ENCODE measurements around the gene ITGA6.
"Not testable (repeated sequence)": the region's sequence is repeated elsewhere in the genome, so short reads cannot be mapped to it uniquely, and the experiment has no call there.

ITGA6 gene

DNA sequence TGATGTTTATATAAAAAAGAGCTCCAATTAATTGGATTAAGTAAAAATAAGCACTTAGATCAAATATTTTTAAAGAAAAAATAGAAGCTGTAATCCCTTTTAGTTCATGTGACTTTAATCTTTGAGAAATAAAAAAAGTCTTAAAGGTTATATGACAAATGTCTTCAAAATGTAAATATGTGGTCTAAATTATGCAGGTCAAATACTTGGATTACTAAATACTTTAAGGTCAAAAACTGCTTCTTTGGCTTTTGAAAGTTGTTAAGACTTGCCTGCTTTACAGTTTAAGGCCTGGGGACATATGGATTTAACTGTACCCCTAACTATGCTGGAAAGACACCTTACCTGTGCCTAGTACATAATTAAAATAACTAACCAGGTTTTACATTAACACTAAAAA lies 113.0 kb downstream of the ITGA6 start:
- Histone ChIP-seq H3K4me3 (ENCODE audit: insufficient read depth, low read depth, low read length) (no peak overlapping the region), H3K9me3 (ENCODE audit: control insufficient read depth, low read length) (peaks cover 2% of the 10 kb centered on the region), H3K4me1 (ENCODE audit: control insufficient read depth, insufficient read depth, low read length) (no peaks in the 10 kb centered on the region), H3K36me3 (ENCODE audit: control insufficient read depth, insufficient read depth, low read length) (no peaks in the 10 kb centered on the region), H3K27ac (ENCODE audit: insufficient read depth, low read depth, low read length, poor library complexity, severe bottlenecking) (no peak overlapping the region), H3K27me3 (ENCODE audit: control insufficient read depth, insufficient read depth, low read length, poor library complexity, severe bottlenecking) (no peaks in the 10 kb centered on the region)

DNA sequence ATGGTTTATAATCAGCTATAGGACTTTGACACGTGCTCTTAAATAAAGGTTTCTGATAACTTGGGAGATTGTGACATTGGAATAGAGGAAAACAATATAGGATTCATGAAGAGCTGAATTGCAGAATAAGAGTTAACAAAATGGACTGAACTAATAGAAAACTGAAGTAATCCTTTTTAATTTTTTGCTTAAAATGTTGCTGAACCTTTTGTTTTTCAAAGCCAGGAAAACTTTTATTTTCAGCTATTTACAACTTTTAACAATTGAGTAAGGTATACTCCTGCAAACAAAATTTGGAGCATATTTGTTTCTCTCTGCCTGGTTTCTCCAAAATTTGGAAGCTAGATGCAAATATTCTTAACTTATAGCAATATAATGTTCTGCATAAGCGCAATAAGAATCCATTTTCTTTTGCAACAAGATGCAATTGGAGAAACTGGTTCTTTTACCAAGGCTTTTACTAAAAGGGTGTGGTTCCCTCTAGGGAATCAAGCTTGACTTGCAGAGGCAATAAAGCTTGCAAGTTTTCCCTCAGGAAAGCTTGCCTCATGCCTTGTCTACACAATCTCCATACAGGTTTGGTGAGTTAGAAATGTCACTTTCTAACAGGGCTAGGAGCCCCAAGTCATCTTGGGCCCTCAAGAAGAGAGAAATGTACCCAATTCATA lies 118.2 kb downstream of the ITGA6 start:
- Histone ChIP-seq H3K4me3 (ENCODE audit: insufficient read depth, low read depth, low read length) (no peak overlapping the region), H3K9me3 (ENCODE audit: control insufficient read depth, low read length) (peaks cover 2% of the 10 kb centered on the region), H3K27ac (ENCODE audit: insufficient read depth, low read depth, low read length, poor library complexity, severe bottlenecking) (no peak overlapping the region), H3K36me3 (ENCODE audit: control insufficient read depth, insufficient read depth, low read length) (no peaks in the 10 kb centered on the region), H3K4me1 (ENCODE audit: control insufficient read depth, insufficient read depth, low read length) (no peaks in the 10 kb centered on the region), H3K27me3 (ENCODE audit: control insufficient read depth, insufficient read depth, low read length, poor library complexity, severe bottlenecking) (no peaks in the 10 kb centered on the region)
- 92 to 93% methylated on average over 2 of the region's 2 CpGs for WGBS, 2 experiments

DNA sequence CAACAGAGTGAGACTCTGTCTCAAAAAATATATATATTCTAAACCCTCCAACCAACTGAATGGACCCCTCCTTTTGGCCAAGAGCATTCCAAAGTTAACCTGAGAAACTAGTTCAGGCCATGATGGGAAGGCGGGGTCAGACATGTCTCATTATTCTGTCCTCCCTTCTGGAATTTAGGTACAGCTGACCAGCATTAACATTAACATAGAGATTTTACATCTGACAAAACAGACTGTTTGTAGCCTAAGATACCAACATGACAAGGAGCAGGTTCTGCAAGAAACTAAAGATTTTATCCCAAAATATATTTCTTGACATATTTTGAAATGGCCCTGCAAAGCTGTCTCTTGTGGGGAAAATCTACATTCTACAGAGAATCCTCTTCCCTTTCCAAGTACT lies 121.7 kb downstream of the ITGA6 start:
- no peaks in the 10 kb centered on the region for H3K27me3 ChIP-seq (ENCODE audit: control insufficient read depth, insufficient read depth, low read length, poor library complexity, severe bottlenecking)
- WGBS, 2 experiments: 97 to 100% methylated on average over 1 of the region's 1 CpG
- peaks cover under 1% of the 10 kb centered on the region for H3K9me3 ChIP-seq (ENCODE audit: control insufficient read depth, low read length)
- H3K4me3 ChIP-seq (ENCODE audit: insufficient read depth, low read depth, low read length): no peak overlapping the region
- H3K4me1 ChIP-seq (ENCODE audit: control insufficient read depth, insufficient read depth, low read length): peaks cover 10% of the 10 kb centered on the region
- H3K27ac ChIP-seq (ENCODE audit: insufficient read depth, low read depth, low read length, poor library complexity, severe bottlenecking): no peak overlapping the region
- H3K36me3 ChIP-seq (ENCODE audit: control insufficient read depth, insufficient read depth, low read length): no peaks in the 10 kb centered on the region

DNA sequence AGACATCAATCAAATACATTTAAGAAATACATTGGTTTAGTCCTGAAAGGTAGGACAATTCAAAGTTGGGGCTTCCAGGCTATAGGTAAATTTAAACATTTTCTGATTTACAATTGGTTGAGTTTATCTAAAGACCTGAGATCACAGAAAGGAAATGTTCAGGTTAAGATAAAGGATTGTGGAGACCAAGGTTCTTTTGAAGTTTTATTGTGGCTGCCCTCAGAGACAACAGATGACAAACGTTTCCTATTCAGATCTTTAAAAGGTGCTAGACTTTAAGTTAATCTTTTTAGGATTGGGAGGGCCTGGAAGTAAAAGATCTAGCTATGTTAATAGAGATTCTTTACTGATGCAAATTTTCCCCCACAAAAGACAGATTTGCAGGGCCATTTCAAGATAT lies 122.4 kb downstream of the ITGA6 start:
- H3K36me3 ChIP-seq (ENCODE audit: control insufficient read depth, insufficient read depth, low read length); H3K27me3 ChIP-seq (ENCODE audit: control insufficient read depth, insufficient read depth, low read length, poor library complexity, severe bottlenecking); H3K27ac ChIP-seq (ENCODE audit: insufficient read depth, low read depth, low read length, poor library complexity, severe bottlenecking); H3K4me3 ChIP-seq (ENCODE audit: insufficient read depth, low read depth, low read length); H3K9me3 ChIP-seq (ENCODE audit: control insufficient read depth, low read length); H3K4me1 ChIP-seq (ENCODE audit: control insufficient read depth, insufficient read depth, low read length): not testable (repeated sequence)
- 13 to 36% methylated on average over 1 of the region's 1 CpG for WGBS, 2 experiments

DNA sequence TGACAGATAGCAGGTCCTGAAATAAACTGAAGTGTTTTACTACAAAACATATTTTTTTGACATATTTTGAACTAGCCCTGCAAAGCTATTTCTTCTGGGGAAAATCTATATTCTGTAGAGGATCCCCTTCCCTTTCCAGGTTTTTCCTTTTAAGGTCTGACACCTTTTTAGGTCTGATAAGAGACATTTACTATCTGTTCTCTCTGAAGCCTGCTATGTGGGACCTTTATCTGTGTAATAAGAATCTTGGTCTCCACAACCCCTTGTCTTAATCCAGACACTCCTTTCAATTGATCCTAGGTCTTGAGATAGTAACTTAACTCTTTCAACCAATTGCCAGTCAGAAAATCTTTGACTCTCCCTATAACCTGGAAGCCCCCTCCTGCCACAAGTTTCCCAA lies 123.0 kb downstream of the ITGA6 start:
- Histone ChIP-seq H3K27ac (ENCODE audit: insufficient read depth, low read depth, low read length, poor library complexity, severe bottlenecking) (no peak overlapping the region), H3K4me3 (ENCODE audit: insufficient read depth, low read depth, low read length) (no peak overlapping the region), H3K4me1 (ENCODE audit: control insufficient read depth, insufficient read depth, low read length) (peaks cover 10% of the 10 kb centered on the region), H3K36me3 (ENCODE audit: control insufficient read depth, insufficient read depth, low read length) (no peaks in the 10 kb centered on the region), H3K9me3 (ENCODE audit: control insufficient read depth, low read length) (no peaks in the 10 kb centered on the region), H3K27me3 (ENCODE audit: control insufficient read depth, insufficient read depth, low read length, poor library complexity, severe bottlenecking) (peaks cover 9% of the 10 kb centered on the region)

DNA sequence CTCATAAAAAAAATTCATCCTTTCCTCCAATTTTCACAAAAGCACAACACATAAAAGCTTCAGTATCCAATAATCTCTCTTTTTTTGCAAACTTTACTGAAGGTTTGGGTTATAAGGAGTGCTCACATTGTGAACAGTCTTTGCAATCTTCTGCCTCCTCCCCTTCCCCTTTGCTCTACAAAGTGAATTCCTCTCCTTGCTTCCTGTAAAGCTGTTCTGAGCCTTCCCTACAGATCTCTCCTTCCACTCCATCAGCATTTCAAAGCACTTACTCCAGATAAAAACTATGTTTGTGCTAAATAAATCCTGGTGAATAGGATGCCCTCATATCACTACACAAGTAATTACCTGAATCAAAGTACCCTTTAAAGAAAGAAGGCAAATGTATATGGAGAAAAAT lies 123.9 kb downstream of the ITGA6 start:
- peaks cover 9% of the 10 kb centered on the region for H3K27me3 ChIP-seq (ENCODE audit: control insufficient read depth, insufficient read depth, low read length, poor library complexity, severe bottlenecking)
- no peaks in the 10 kb centered on the region for H3K9me3 ChIP-seq (ENCODE audit: control insufficient read depth, low read length)
- no peak overlapping the region for H3K4me3 ChIP-seq (ENCODE audit: insufficient read depth, low read depth, low read length)
- peaks cover 10% of the 10 kb centered on the region for H3K4me1 ChIP-seq (ENCODE audit: control insufficient read depth, insufficient read depth, low read length)
- H3K27ac ChIP-seq (ENCODE audit: insufficient read depth, low read depth, low read length, poor library complexity, severe bottlenecking): no peak overlapping the region
- no peaks in the 10 kb centered on the region for H3K36me3 ChIP-seq (ENCODE audit: control insufficient read depth, insufficient read depth, low read length)

DNA sequence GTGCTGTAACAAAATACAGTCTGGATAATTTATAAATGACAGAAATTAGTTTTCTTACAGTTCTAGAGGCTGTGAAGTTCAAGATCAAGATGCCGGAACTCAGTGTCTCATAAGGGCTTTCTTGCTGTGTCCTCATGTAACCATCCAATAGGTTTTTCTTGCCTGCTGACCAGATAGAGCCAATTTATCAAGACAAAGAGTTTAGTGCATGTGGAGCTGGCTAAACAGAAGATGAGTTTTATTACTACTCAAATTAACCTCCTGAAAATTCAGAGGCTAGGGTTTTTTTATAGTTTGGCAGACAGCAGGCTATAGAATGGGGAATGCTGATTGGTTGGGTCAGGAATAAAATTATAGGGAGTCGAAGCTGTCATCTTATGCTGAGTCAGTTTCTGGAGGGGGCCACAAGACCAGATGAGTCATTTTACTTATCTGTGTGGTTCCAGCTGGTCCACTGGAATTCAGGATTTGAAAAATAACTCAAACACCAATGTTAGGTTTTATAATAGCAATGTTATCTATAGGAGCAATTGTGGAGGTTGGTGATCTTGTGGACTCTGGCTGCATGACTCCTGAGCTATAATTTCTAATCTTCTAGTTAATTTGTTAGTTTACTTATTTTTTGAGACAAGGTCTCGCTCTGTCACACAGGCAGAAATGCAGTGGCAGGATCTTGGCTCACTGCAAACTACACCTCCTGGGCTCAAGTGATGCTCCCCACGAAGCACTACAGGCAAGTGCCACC lies 125.3 kb downstream of the ITGA6 start:
- Histone ChIP-seq H3K4me3 (ENCODE audit: insufficient read depth, low read depth, low read length) (no peak overlapping the region), H3K27me3 (ENCODE audit: control insufficient read depth, insufficient read depth, low read length, poor library complexity, severe bottlenecking) (peaks cover 19% of the 10 kb centered on the region), H3K27ac (ENCODE audit: insufficient read depth, low read depth, low read length, poor library complexity, severe bottlenecking) (no peak overlapping the region), H3K36me3 (ENCODE audit: control insufficient read depth, insufficient read depth, low read length) (no peaks in the 10 kb centered on the region), H3K4me1 (ENCODE audit: control insufficient read depth, insufficient read depth, low read length) (peaks cover 10% of the 10 kb centered on the region), H3K9me3 (ENCODE audit: control insufficient read depth, low read length) (no peaks in the 10 kb centered on the region)
- 94 to 96% methylated on average over 4 of the region's 4 CpGs for WGBS, 2 experiments

DNA sequence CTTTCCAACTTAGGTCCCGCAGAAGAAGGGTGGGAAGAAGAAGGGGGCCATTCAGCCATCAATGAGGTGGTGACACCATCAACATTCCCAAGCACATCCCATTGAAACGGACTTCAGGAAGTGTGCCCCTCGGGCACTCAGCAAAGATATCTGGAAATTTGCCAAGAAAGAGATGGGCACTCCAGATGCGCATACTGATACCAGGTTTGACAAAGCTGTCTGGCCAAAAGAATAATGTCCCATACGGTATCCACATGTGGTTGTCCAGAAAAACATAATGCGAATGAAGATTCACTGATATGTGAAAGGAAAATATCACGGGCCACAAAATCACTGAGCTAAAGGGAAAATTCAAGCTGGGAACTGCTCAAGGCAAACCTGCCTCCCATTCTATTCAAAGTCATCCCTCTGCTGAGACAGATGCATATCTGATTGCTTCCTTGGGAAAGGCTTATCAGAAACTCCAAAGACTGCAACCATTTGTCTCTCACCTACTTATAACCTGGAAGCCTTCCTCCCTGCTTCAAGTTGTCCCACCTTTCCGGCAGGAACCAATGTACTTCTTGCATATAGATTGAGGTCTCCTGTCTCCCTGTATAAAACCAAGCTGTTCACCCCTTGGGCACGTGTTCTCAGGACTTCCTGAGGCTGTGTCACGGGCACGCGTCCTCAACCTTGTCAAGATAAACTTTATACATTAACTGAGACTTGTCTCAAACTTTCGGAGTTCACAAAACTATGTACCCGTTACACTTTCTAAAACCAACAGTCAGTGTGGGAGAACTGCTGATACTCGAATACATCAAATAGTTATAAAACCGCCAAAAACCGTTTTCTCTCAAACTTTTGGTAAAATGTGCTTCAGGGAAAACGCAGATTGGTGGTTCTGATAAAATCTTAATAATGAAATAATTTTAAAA lies 127.2 kb downstream of the ITGA6 start:
- H3K27me3 ChIP-seq (ENCODE audit: control insufficient read depth, insufficient read depth, low read length, poor library complexity, severe bottlenecking): peaks cover 19% of the 10 kb centered on the region
- no peaks in the 10 kb centered on the region for H3K9me3 ChIP-seq (ENCODE audit: control insufficient read depth, low read length)
- H3K4me1 ChIP-seq (ENCODE audit: control insufficient read depth, insufficient read depth, low read length): peaks cover 10% of the 10 kb centered on the region
- peak overlapping the region; percentile 83 for H3K4me3 ChIP-seq (ENCODE audit: insufficient read depth, low read depth, low read length)
- H3K36me3 ChIP-seq (ENCODE audit: control insufficient read depth, insufficient read depth, low read length): no peaks in the 10 kb centered on the region
- WGBS, 2 experiments: 72 to 73% methylated on average over 17 of the region's 18 CpGs
- H3K27ac ChIP-seq (ENCODE audit: insufficient read depth, low read depth, low read length, poor library complexity, severe bottlenecking): no peak overlapping the region

DNA sequence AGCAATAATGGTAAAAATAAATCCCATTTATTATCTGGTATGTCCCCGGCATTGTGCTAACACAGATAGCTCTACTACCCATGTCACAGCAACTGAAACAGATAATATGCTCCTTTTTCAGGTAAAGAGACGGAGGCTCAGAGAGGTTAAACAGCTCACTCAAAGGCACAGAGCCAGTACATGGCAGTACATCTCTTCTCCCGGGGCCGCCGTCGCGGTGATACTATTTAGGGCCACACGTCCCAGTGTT lies 127.8 kb downstream of the ITGA6 start:
- Histone ChIP-seq H3K4me3 (ENCODE audit: insufficient read depth, low read depth, low read length) (peak overlapping the region; percentile 83), H3K36me3 (ENCODE audit: control insufficient read depth, insufficient read depth, low read length) (no peaks in the 10 kb centered on the region), H3K27ac (ENCODE audit: insufficient read depth, low read depth, low read length, poor library complexity, severe bottlenecking) (no peak overlapping the region), H3K4me1 (ENCODE audit: control insufficient read depth, insufficient read depth, low read length) (peaks cover 10% of the 10 kb centered on the region), H3K9me3 (ENCODE audit: control insufficient read depth, low read length) (no peaks in the 10 kb centered on the region), H3K27me3 (ENCODE audit: control insufficient read depth, insufficient read depth, low read length, poor library complexity, severe bottlenecking) (peaks cover 19% of the 10 kb centered on the region)
- WGBS, 2 experiments: 17 to 21% methylated on average over 8 of the region's 8 CpGs

Measured in ectodermal cell (in vitro differentiated cells).